Kidney epithelial cell (primary cell): ENCODE data around the gene BEST1. TPM values are rescaled to one million over a fixed set of nuclear protein-coding genes. Genes with fewer than 3 reads are reported as not detected.

Experiments used
- DNase-seq: peaks from one replicate; pipeline ENCODE4 v3.0.0-alpha.2; 2010; ENCODE audit warnings: low read depth
- H3K27me3 ChIP-seq: 2 replicates; pipeline ENCODE4 v1.6.0; 2011; ENCODE audit warnings: low read length; ENCODE audit not compliant: control insufficient read depth, insufficient read depth
- H3K36me3 ChIP-seq: 2 replicates; pipeline ENCODE4 v1.5.1; 2011; ENCODE audit warnings: low read length; ENCODE audit not compliant: control insufficient read depth, insufficient read depth
- H3K4me3 ChIP-seq: 2 replicates; pipeline ENCODE4 v1.5.1; 2011; ENCODE audit warnings: low read depth, mild to moderate bottlenecking, control low read depth, low read length
- CTCF ChIP-seq: IDR thresholded peaks from 2 replicates; pipeline ENCODE4 v1.5.1; 2011; ENCODE audit warnings: mild to moderate bottlenecking, moderate library complexity, low read length, control low read depth, inconsistent platforms; ENCODE audit not compliant: insufficient read depth, poor library complexity, severe bottlenecking
- total RNA-seq: library from RNA; depleted of rRNA; stranded (reverse); fragments of >200 nt; gene quantifications from 2 replicates; pipeline ENCODE4 v1.2.3, GENCODE V29; 2015

The BEST1 gene
- total RNA-seq, 1 donor from 2014 or later = 1.1 TPM

- no peak overlapping the region for H3K4me3 ChIP-seq
- no peaks in the 10 kb centered on the region for H3K36me3 ChIP-seq
- no peak for DNase-seq
- H3K27me3 ChIP-seq = no peaks in the 10 kb centered on the region
- no peak for TF ChIP-seq CTCF
These were observed 35.7 kb downstream of the BEST1 start for GRCh38 chr11:61985869-61986268.

GRCh38 chr11:61994981-61995380, 44.8 kb downstream of the BEST1 start:
- H3K36me3 ChIP-seq = no peaks in the 10 kb centered on the region
- no peak for TF ChIP-seq CTCF
- DNase-seq = no peak
- no peak overlapping the region for H3K4me3 ChIP-seq
- no peaks in the 10 kb centered on the region for H3K27me3 ChIP-seq

GRCh38 chr11:61996933-61997332, 46.8 kb downstream of the BEST1 start:
- no peak for TF ChIP-seq CTCF
- no peaks in the 10 kb centered on the region for H3K36me3 ChIP-seq
- H3K27me3 ChIP-seq = no peaks in the 10 kb centered on the region
- no peak overlapping the region for H3K4me3 ChIP-seq
- DNase-seq = no peak

GRCh38 chr11:61999141-61999975, 49.2 kb downstream of the BEST1 start:
- no peak for DNase-seq
- Histone ChIP-seq H3K4me3 (no peak overlapping the region), H3K36me3 (no peaks in the 10 kb centered on the region), H3K27me3 (no peaks in the 10 kb centered on the region)
- no peak for TF ChIP-seq CTCF

GRCh38 chr11:62000539-62001446, 50.6 kb downstream of the BEST1 start:
- DNase-seq = no peak
- Histone ChIP-seq H3K27me3 (no peaks in the 10 kb centered on the region), H3K36me3 (no peaks in the 10 kb centered on the region), H3K4me3 (no peak overlapping the region)
- no peak for TF ChIP-seq CTCF
